Stimulated activated CD4-positive, alpha-beta T cell treated with anti-CD3 and anti-CD28 coated beads, TNF-alpha, amount 100 ng/mL, for 4 hours (primary cell): ENCODE measurements around the gene CORO2A.
"Not testable (repeated sequence)": the region's sequence is repeated elsewhere in the genome, so short reads cannot be mapped to it uniquely, and the experiment has no call there.

Experiments used
- DNase-seq, 3 experiments: peaks; one replicate each; pipeline ENCODE4 v3.0.0-alpha.2; 2020; ENCODE audit warnings: low read depth in 3 of 3

CORO2A gene

GRCh38 chr9:98108531-98109031, 83.9 kb downstream of the CORO2A start:
- DNase-seq, result no peak

GRCh38 chr9:98107926-98108325, 84.5 kb downstream of the CORO2A start:
- DNase-seq, result no peak

DNA sequence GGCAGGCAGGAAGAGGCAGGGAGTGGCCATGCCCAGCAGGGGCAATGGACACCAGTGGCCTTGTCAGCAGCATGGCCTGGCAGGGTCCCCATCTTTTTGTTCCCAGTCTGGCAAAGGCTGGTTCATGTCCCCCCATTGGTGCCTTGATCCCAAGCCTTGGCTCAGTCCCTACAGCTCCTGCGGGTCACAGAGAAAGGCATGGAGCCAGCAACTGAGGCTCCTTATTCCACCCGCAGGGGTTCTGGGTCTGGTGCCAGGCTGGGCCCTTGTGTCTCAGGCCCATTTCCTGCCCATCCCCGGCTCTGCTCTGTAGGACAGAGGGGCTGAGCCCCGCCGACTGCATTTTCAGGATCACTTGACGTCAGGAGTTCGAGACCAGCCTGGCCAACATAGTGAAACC, 87.4 kb downstream of the CORO2A start:
- no peak for DNase-seq

DNA sequence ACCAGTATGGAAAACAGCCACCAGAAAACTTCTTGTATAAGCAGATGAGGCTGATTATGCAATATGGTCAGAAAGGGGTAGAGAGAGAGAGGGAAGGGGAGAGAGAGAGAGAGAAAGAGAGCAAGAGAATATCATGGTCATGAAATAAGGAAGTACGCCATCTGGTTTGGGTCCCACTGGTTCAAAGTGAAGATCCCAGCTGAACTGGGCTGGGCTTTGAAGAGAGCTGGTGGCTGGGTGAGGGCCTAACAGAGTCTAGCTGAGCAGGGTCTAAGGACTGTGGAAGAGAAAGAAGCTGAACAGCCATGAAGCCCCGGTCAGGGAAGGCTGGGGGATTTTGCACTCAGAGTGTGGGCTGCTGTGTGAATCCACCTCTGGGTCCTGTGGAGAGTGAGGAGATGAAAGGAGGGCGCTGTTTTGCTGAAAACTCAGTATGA, 88.0 kb downstream of the CORO2A start:
- no peak for DNase-seq

- DNase-seq, result peak in 2 of 3 experiments; percentile 51 to 65
Observed at GRCh38 chr9:98101868-98102273, 90.6 kb downstream of the CORO2A start.

GRCh38 chr9:98101416-98101815, 91.0 kb downstream of the CORO2A start:
- DNase-seq, result no peak

- no peak for DNase-seq
Observed at GRCh38 chr9:98100456-98100855, 92.0 kb downstream of the CORO2A start.

- DNase-seq, result no peak
Observed at GRCh38 chr9:98099898-98100297, 92.5 kb downstream of the CORO2A start.

- no peak for DNase-seq
Observed at GRCh38 chr9:98099346-98099745, 93.1 kb downstream of the CORO2A start.

DNA sequence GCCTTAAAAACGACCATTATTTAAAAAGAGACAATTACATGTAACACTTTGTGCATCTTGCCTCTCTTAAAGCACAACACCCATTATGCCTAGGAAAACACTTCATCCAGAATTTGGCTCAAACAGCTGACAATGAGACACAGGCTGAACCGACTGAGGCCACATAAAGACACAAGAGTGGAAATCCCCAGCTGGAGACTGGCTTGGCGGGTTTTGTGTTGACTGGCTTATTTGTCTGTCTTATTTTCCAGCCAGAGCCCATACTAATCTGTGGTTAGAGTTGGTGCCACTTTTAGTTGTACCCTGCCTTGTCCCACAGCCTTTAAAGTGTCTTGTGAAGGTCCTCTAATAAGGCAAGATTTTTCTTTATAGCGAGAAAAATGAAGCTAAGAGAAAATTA, 94.6 kb downstream of the CORO2A start:
- peak in 1 of 3 experiments; percentile 36 for DNase-seq

- no peak for DNase-seq
Observed at GRCh38 chr9:98096091-98096490, 96.3 kb downstream of the CORO2A start.

- no peak for DNase-seq
Observed at GRCh38 chr9:98095401-98095800, 97.0 kb downstream of the CORO2A start.

DNA sequence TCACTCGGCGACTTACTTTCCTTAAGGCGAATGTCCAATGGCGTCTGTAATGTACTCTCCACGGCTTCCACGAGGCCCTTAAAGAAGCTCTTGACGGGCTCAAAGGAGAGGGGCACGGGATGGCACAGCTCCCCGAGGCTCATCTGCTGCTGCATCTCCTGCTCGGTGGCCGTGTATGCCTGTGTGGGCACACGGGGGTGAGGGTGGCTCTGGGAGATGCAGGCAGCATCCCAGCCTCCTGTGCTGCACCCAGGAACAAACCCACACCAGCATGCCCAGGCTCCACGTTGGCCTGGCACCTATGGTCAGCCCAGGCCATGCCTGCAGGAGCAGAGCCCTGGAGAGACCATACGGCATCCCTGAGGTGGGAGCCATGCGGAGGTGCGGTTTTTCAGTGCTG, 97.6 kb downstream of the CORO2A start:
- DNase-seq, result no peak

GRCh38 chr9:98094316-98094715, 98.1 kb downstream of the CORO2A start:
- DNase-seq, result no peak

GRCh38 chr9:98092613-98092931, 99.9 kb downstream of the CORO2A start:
- DNase-seq, result no peak

DNA sequence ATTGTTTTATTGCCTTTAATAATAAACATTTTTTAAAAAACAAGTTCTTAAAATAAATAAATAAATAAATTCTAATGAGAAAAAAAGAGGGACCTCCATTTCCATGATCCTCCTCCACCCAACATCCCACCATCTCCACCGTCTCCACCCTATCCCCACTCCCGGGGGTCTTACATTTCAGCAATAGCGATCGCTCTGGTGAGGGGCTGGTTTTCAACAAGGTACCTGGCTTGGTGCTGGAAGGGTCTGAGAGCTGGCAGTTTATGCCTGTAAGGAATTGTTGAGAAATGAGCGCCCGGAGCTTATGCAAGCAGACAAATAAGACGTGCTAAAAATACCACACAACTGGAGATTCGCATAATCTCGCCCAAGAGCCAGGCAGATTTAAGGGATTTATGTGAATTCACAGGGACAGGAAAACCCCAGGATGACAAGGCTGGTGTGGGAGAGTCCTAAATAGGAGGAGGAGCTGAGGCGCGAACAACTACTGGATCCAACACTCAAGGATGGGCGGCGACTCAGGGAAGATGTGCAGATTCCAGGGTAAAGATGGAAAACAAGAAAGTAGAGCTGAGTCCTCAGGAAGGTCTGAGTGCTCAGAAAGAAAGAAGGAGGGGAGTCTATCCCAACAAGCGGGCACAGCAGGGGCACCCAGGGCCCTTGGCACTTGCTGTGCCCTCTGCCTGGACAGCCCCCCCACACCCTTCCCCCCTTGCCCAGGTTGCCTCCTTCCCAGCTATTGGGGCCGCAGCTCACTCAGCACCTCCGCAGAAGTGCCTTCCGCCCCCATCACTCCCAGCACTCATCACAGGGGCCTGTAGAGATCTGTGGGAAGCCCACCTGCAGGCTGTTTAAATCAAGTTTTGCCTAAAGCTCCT, 100.5 kb downstream of the CORO2A start:
- DNase-seq, result no peak

GRCh38 chr9:98090674-98091073, 101.8 kb downstream of the CORO2A start:
- not testable (repeated sequence) for DNase-seq

DNA sequence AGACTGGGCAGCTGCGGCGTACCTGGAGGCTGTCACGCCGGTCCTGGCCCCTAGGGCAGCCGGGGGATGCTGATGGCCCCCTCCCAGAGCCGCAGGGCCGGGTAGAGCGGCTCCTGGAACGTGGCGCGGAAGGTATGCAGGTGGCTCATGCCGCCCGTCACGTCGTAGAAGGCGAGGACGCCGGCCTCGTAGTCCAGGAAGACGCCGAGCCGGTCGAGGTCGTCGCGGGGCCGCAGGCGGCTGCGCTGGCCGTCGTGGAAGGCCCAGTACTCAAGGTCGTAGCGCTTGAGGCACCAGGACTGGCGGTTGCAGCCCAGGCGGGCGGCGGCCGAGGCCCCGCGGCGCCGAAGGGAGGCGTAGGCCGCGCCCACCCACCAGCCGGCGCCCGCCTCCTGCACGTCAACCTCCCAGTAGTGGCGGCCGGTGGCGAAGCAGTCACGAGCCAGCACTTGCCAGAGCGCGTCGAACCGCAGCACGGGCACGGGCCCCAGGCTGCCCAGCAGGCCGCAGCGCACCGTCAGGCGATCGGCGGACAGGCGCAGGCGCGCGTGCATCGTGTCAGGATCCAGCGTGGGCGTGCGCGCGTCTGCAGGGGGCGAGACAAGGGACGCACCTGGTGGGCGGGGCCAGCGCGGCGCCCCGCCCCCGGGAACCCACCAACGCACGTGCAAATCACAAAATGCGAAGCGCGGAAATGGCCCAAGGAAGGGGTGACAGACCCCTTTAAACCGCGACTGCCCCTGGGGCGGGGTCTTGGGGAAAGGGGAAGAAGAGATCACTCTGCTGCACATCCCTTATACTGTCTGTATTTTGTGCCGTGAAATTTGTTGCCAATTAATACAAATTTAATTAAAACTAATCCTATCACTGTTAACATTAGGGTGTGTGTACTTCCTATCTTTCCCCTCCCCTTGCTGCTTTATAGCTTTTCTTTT, 104.8 kb downstream of the CORO2A start:
- DNase-seq, result no peak

- no peak for DNase-seq
Observed at GRCh38 chr9:98086461-98086860, 106.0 kb downstream of the CORO2A start.

GRCh38 chr9:98085944-98086343, 106.5 kb downstream of the CORO2A start:
- DNase-seq, result no peak

GRCh38 chr9:98085058-98085457, 107.4 kb downstream of the CORO2A start:
- DNase-seq, result no peak

GRCh38 chr9:98084396-98084795, 108.0 kb downstream of the CORO2A start:
- no peak for DNase-seq
